Measurements from ENCODE around the gene DSCAM. TPM values are rescaled to one million over a fixed set of nuclear protein-coding genes. Genes with fewer than 3 reads are reported as not detected.

The DSCAM gene
- polyA plus RNA-seq, 1 donor = 1.2 TPM

- DNase-seq (ENCODE audit: low read depth) = no peak
Observed at GRCh38 chr21:40553781-40554180, 293.2 kb downstream of the DSCAM start.

- DNase-seq (ENCODE audit: low read depth) = no peak
Observed at GRCh38 chr21:40547906-40548513, 298.9 kb downstream of the DSCAM start.

- DNase-seq (ENCODE audit: low read depth) = no peak
Observed at GRCh38 chr21:40546647-40547046, 300.3 kb downstream of the DSCAM start.

- no peak for DNase-seq (ENCODE audit: low read depth)
Observed at GRCh38 chr21:40540216-40540615, 306.7 kb downstream of the DSCAM start.

- no peak for DNase-seq (ENCODE audit: low read depth)
Observed at GRCh38 chr21:40534886-40535285, 312.1 kb downstream of the DSCAM start.

- DNase-seq (ENCODE audit: low read depth) = no peak
Observed at GRCh38 chr21:40531431-40532110, 315.4 kb downstream of the DSCAM start.

- no peak for DNase-seq (ENCODE audit: low read depth)
Observed at GRCh38 chr21:40531016-40531415, 315.9 kb downstream of the DSCAM start.

GRCh38 chr21:40517646-40518045 lies 329.3 kb downstream of the DSCAM start:
- no peak for DNase-seq (ENCODE audit: low read depth)

- DNase-seq (ENCODE audit: low read depth) = peak; percentile 9
Observed at GRCh38 chr21:40516335-40516734, 330.6 kb downstream of the DSCAM start.

- no peak for DNase-seq (ENCODE audit: low read depth)
Observed at GRCh38 chr21:40512590-40512989, 334.4 kb downstream of the DSCAM start.

GRCh38 chr21:40507978-40508377 lies 339.0 kb downstream of the DSCAM start:
- DNase-seq (ENCODE audit: low read depth) = no peak

GRCh38 chr21:40505681-40506080 lies 341.3 kb downstream of the DSCAM start:
- no peak for DNase-seq (ENCODE audit: low read depth)

GRCh38 chr21:40505244-40505643 lies 341.7 kb downstream of the DSCAM start:
- no peak for DNase-seq (ENCODE audit: low read depth)

GRCh38 chr21:40504825-40505224 lies 342.1 kb downstream of the DSCAM start:
- no peak for DNase-seq (ENCODE audit: low read depth)

GRCh38 chr21:40496116-40496515 lies 350.8 kb downstream of the DSCAM start:
- no peak for DNase-seq (ENCODE audit: low read depth)

GRCh38 chr21:40490408-40490807 lies 356.6 kb downstream of the DSCAM start:
- DNase-seq (ENCODE audit: low read depth) = no peak

GRCh38 chr21:40489001-40489400 lies 358.0 kb downstream of the DSCAM start:
- DNase-seq (ENCODE audit: low read depth) = no peak

GRCh38 chr21:40481764-40482163 lies 365.2 kb downstream of the DSCAM start:
- DNase-seq (ENCODE audit: low read depth) = no peak

GRCh38 chr21:40474513-40474912 lies 372.4 kb downstream of the DSCAM start:
- no peak for DNase-seq (ENCODE audit: low read depth)

- DNase-seq (ENCODE audit: low read depth) = no peak
Observed at GRCh38 chr21:40472013-40472412, 374.9 kb downstream of the DSCAM start.

- DNase-seq (ENCODE audit: low read depth) = no peak
Observed at GRCh38 chr21:40471103-40471502, 375.9 kb downstream of the DSCAM start.

- DNase-seq (ENCODE audit: low read depth) = peak; percentile 17
Observed at GRCh38 chr21:40466893-40467483, 380.0 kb downstream of the DSCAM start.

GRCh38 chr21:40465382-40465781 lies 381.6 kb downstream of the DSCAM start:
- no peak for DNase-seq (ENCODE audit: low read depth)

Measured in forelimb muscle (tissue), 1 donor.